Midbrain (tissue), 1 donor: ENCODE measurements around the gene AHNAK2.
"Not testable (repeated sequence)": the region's sequence is repeated elsewhere in the genome, so short reads cannot be mapped to it uniquely, and the experiment has no call there.

Source experiments
- DNase-seq: peaks from one replicate; lab custom pipeline; 2025; lab: John Stamatoyannopoulos, UW

AHNAK2 gene

DNA sequence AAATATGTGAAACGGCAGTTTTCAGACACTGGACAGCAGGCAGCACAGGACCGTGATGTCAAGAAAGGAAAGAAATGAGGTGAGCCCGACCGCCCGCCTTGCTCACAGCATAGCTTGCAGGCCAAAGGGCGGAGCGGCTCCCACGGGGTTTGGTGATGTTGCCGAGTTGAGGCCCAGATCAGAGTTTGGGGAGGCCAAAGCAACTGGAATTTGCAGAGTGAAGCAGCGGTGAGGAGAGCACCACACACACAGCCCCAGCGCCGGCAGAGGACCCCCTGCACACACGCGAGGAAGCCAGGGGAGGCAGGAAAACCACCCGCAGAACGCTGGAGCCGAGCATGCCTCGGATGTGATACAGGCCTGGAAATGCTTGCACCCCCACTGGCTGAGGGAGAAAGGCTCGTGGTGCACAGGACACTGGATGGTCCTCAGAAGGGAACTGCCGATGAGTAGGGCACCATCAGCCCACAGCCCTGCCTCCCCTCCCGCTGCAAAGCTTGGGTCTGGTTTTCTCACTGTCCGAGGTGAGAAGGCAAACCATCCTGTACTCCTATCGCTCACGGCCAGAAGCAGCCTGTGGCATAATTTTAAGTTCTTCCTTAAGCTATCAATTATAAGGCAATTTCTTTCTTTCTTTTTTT, 79.2 kb downstream of the AHNAK2 start:
- no peak for DNase-seq

GRCh38 chr14:104898195-104898558, 80.0 kb downstream of the AHNAK2 start:
- DNase-seq, result no peak

GRCh38 chr14:104897330-104898194, 80.6 kb downstream of the AHNAK2 start:
- DNase-seq, result no peak

- no peak for DNase-seq
Measured at GRCh38 chr14:104895786-104896661, 82.2 kb downstream of the AHNAK2 start.

DNA sequence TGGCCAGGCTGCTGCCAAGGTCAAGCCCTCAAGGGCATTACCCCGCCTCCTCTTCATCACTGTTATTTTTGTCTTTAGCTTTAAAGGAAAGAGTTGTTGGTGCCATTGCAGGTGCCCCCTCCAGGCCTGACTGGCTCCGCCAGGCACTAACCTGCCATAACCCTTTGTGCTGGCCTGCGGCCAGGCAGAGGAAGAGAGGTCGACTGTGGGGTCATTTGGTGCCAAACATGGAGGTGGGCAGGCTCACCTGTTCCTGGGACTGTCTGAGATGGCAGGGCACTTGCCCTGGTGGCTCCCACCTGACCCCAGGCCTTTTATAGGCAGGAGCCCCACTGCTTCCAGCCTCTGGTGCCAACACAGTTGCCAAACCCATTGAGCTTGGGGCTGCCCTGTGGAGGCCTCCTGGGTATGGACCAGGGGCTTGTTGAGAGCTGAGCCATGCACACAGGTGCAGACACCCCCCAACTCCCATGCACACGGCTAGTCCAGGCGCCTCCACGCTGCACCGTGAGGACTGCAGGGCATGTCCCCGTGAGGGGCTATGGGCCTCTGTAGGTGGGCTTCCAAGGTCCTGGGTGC, 82.9 kb downstream of the AHNAK2 start:
- DNase-seq, result no peak

DNA sequence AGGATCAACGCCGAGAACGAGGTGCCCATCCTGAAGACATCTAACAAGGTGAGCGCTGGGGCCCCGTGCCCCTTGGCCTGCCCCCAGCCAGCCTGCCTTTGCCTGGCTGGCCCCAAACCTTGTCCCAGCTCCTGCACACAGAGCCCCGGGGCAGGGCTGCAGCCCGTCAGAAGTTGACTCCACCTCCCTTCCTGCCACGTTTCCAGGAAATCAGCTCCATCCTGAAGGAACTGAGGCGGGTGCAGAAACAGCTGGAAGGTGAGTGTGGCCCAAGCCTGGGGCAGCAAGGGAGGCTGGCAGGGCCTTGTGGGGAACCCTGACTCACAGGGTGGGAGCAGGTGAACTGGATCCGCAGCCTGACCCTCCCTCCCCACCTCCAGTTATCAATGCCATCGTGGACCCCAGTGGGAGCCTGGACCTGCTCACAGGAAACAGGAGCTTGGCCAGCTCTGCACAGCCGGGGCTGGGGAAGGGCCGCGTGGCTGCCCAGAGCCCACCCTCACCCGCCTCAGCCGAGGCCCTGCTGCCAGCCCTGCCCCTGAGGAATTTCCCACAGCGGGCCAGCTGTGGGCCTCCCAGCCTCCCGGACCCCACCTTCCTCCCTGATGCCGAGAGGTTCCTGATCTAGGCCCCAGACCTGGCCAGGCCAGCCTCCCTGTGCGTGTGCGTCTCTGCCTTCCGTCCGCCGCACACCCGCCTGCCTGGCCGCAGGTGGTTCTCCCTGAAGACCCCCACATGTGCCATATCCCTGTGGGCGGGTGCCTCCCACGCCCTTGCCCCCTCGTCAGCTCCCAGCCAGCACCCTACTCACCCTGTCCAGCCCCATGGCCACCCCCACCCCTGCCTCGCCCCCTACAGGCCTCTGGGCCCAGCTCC, 83.6 kb downstream of the AHNAK2 start:
- no peak for DNase-seq

- no peak for DNase-seq
Measured at GRCh38 chr14:104893435-104894207, 84.6 kb downstream of the AHNAK2 start.

GRCh38 chr14:104892531-104893434, 85.4 kb downstream of the AHNAK2 start:
- DNase-seq, result no peak

- no peak for DNase-seq
Measured at GRCh38 chr14:104891664-104892530, 86.3 kb downstream of the AHNAK2 start.

DNA sequence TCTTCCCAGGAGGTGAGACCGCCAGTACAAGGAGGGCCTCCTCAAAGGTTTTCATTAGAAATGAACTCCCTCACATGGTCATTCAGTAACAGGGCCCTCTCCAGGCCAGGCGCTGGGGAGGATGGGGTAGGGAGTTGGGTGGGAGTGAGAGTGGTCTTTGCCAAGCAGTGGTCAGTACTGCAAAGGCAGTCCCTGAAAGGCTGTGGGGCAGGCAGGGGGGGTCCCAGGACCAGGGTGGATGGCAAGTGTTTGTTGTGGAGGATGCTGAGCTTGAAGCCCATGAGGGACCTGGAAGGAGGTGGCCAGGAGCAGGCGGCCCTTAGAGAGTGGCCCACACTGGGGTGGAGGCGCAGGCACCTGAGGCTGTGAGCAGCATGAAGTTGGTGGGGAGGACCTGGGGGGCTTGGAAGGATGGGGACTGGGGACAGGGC, 87.0 kb downstream of the AHNAK2 start:
- no peak for DNase-seq

DNA sequence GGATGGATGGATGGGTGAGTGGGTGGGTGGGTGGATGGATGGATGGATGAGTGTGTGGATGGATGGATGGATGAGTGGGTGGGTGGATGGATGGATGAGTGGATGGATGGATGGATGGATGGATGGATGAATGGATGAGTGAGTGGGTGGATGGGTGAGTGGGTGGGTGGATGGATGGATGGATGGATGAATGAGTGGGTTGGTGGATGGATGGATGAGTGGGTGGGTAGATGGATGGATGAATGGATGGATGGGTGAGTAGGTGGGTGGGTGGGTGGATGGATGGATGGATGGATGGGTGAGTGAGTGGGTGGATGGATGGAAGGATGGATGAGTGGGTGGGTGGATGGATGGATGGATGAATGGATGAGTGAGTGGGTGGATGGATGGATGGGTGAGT, 87.9 kb downstream of the AHNAK2 start:
- DNase-seq, result not testable (repeated sequence)

- DNase-seq, result no peak
Measured at GRCh38 chr14:104889375-104889757, 88.8 kb downstream of the AHNAK2 start.

DNA sequence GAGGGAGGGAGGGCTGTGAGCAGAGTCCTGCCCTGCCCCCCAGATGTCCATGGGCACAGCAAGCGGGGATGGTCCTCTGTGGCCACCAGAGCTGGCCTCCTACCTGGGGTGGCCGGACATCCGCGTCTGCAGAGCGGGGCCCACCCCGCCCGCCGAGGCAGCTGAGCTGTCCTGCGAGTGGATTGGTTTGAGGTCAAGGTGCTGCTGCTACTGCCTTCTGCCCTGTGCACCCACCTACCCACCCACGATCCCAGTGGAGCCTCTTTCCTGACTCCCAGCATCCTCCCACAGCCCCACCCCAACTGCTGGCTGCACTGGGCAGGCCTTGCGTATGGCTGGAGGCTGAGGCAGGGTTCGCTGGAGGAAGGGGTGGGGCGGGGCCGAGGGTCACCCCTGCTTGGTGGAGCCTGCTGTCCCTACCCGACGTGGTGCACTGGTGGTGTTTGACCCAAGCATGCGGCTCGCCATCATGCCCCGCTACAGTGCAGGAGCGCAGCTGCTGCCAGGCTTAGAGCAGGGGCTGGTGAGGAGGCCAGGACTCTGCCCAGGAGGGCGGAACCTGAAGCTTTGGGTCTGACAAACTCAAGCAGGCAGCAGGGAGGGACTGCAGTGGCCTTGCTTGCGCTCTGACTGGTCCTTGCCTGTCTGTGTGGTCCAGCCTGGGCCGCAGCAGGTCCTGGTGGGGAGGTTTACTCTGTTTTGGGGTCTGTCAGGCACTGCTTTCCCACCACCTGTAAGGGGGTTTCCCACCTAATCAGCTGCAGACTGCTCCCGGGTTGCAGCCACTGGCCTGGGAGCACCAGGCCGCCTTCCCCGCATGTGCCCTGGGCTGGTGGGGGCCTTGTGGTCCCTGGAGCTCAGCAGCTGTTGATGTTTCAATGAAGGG, 89.4 kb downstream of the AHNAK2 start:
- DNase-seq, result no peak

GRCh38 chr14:104887623-104888488, 90.3 kb downstream of the AHNAK2 start:
- DNase-seq, result no peak
